ENCODE measurements around the gene CCR7.

The CCR7 gene

DNA sequence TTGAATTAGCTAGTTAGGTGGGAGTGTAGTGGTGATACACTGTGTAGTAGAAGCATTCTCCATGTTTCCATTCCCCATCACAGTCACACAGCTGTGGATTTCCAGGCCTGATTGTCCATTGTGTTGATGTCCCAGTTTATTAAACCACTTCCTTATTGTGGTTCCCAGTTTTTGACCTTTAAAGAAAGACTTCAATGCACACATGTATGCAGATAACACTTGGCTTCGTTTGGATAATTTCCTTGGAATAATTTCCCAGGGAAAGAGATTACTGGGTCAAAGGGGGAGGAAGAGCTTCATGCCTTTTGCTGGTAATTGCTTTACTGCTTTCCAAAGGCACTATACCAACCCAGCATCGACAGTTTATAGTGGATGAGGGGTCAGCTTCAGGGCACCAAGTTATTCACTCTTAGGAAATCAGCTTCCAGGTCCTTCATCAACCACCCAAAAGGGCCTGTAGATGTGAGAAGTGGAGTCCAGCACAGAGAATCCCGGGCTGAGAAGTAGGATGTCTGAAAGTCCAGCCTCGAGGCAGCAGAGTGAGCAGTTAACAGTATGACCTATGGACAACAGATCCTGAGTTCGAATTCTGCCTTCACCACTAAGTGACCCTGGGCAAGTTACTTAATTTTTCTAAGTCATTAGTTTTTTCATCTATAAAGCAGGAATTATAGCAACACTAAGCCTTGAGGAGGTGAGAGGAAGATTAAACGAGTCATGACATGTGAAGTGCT, 32.6 kb downstream of the CCR7 start:
- no peak for FAIRE-seq

DNA sequence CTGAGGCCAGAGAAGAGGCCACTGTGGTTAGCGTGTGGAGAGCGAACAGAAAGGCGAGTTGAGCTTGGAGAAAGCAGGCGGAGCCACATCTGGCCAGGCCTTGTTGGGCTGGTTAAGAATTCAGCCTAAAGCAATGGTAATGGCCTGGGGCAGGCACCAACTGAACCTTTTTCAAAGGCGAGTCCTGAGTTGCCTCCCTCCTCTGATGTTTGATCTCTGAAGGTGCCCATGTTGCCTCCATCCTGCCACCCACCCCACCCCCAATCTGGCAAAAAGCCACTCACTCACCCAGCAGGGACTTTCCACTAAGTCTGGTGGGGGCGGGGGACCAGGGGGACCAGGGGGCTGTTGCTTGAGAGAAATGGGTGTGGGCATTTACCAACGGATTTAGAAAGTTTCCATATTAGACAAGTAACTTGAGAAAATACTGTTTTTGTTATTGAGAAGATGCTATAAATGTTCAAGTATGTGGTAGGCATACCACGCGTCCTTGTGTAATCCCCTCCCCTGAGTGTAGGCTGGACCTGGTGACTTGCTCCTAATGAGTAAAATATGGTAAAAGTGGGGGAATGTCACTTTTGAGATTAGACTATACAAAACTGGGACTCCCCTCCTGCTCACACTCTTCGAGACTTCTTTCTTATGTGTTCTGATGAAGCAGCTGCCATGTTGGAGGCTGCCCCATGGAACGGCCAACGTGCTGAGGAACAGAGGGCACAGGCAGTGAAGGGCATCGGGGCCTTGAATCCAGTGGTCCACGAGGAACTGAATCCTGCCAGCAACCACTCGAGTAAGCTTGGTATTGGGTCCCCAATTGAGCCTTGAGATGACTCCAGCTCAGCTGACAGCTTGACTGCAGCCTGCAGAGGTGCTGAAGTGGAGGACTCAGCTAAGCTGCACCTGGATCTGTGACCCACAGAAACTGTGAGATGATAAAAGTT, 34.0 kb downstream of the CCR7 start:
- FAIRE-seq, result no peak

DNA sequence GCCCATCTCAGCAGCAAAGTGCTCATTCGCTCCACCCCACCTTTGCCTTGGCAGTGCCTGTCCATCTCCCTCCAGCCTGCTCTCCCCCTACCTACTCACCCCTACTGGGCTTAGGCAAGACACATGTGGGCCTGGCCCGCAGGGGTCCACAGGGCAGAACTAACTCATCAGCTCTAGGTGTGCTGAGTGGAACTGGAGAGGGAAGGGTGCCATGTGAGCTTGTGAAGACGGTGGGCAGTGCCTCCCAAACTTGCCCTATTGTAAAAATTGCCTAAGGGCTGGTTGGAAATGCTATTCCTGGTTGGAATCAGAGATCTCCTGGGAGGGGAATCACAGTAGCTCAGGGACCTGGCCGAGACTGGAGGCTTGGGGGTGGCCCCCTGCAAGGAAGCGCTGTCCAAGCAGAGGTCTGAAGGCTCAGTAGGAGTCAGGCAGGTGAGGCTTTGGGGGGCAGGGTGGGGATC, 34.7 kb downstream of the CCR7 start:
- no peak for FAIRE-seq

DNA sequence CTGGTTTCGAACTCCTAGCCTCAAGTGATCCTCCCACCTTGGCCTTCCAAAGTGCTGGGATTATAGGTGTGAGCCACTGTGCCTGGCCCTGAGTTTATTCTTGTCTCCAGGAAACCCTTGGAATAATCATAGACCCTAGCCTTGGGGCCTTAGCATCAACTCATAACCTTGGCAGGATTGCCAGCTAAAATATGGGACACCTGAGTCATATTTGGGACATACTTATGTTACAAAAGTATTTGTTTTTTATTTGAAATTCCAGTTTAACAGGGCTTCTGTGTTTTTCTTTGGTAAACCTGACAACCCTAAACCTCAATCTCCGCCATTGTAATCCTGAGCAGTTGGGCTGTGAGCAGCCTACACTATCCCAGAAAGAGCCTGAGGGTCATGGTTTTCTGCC, 35.3 kb downstream of the CCR7 start:
- FAIRE-seq, result no peak

DNA sequence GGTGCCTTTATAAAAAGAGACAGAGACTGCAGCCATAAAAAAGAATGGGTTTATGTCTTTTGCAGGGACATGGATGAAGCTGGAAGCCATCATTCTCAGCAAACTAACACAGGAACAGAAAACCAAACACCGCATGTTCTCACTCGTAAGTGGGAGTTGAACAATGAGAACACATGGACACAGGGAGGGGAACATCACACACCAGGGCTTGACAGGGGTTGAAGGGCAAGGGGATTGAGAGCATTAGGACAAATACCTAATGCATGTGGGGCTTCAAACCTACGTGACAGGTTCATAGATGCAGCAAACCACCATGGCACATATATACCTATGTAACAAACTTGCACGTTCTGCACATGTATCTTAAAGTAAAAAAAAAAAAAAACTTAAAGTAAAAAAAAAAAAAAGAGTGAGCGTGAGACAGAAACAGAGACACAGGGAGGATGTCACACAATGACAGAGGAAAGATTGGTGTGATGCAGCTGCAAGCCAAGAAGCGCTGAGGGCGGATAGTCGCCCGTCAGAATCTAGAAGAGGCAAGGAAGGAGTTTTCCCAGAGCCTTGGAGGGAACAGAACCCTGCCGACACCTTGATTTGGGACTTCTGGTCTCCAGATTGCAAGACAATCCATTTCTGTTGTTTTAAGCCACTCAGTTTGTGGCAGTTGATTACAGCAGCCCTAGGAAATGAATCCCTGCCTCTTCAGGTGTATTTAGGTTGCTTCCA, 36.4 kb downstream of the CCR7 start:
- FAIRE-seq, result no peak

DNA sequence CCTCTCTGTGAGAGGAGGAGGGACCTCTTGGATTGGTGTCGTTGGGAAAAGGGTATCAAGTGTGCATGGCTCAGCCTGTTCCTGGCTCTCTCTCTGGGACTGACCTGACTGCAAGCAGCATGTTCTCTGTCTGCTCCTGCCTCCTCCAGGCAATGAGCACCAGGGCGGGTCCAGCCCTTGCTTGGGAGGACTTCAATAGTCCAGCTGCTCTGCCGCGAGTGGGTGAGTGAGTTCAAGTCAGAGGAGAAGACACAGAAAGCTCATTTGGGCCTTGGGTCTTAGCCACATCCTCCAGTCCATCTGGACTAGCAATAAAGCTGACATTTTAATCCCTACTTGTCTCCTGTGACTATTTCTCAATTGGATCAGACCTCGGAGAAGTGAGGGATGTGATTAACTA, 38.6 kb downstream of the CCR7 start:
- no peak for FAIRE-seq

DNA sequence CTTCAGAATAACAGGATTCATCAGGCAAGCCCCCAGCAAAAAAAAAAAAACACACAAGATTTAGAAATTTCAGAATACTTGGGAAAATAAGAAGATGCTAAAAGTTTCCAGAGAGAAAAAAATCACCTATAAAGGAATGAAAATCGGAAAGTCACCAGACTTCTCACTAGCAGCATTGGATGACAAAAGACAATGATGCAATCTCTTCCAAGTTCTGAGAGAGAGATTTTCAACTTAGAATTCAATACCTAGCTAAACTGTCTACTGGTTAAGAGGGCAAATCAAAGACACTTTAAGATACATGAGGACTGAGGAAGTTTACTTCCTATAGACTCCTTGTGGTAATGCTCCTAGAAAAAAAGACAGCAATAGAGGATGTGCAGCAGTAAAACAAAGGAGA, 40.0 kb downstream of the CCR7 start:
- no peak for FAIRE-seq

DNA sequence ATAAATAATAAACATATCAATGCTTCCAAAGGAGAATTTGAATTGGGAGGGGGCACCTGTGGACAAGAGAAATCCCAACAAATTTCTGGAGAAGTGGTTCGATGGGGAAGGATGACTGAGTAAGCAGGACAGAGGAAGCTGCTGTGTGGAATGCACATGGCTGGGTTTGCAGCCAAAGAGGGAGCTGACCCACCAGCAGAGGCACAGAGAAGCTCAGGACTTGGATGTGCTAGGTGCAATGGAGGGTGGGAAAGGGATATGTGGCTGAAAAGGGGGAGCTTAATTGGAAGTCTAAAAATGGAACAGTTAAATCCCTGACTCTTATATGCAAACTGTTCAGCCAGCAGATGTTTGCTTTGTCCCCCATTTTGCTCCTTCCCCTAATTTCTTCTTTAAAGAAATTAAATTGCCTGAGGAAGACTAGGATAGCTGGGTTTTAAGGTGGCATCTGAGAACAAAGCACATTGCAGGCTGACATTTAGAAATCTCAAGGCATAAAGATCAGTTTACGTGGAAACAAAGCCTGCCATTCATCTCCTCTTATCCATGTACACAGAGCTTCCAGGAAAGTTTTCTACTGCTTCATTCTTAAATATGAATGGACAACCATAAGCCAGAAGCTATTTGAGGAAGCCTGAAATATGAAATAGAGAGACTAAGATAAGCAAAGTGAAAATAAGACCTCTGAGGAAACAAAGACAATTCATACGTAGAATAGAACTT, 40.9 kb downstream of the CCR7 start:
- no peak for FAIRE-seq

DNA sequence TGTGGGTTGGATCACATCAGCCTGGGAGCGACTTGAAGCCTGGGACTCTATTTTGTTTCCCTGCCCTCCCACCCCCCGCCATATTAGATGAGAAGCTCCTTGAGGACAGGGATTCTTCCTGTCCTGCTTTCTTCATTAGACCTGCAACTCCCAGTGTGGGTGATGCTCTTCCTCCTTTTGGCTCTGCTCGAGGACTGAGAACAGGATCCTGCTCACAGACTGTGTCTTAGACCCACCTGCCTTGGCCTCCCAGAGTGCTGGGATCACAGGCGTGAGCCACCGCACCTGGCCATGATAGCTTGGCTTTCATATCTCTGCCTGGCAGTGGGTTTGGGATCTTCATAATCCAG, 42.3 kb downstream of the CCR7 start:
- no peak for FAIRE-seq

DNA sequence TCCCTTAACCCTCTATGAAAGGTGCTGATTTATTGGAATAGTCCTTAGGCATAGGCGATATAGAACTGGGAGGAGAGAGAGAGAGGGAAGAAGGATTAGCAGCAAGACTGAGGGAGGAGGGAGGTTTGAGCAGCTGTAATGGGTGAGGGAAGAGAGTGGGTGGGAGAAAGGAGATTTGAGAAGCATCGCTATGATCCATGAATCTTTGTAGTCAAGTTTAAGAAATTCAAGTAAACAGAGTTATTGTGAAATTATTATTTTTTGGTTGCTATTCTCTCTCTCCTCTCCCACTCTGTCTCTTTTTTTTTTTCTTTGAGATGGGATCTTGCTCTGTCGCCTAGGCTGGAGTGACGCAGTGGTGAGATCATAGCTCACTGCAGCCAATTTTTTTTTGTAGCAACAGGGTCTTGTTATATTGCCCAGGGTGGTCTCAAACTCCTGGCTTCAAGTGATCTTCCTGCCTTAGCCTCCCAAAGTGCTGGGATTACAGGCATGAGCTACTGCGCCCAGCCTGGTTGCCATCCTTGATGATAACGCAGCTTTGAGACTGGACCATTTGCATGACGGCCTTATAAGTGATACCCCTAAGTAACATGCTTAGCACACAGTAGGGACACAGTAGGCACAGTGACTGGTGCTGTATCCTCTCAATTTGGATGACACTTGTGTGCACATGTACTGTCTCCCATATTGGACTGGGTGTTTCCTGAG, 42.9 kb downstream of the CCR7 start:
- FAIRE-seq, result no peak

DNA sequence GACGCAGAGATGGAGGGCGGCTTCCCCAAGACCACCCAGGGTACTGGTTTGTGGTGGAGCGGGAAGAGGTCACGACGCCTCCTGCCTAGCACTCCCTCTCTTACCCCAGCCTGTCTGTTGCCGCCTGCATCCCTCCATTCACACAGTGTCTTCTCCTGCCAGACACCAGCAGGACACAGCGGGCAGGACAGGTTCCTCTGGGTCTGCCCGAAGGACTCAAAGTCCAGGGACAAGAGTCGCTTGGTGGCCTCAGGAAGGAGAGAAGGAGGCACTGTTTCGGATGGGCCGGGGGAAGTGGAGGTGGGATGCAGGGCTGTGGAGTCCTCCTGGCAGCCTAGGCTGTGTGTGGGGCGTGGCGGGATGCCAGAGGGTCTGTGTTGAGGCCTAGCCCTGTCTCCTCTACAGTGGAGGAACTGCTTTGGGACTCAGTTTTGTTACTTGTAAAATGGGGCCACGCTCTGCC, 44.2 kb downstream of the CCR7 start:
- FAIRE-seq, result no peak

DNA sequence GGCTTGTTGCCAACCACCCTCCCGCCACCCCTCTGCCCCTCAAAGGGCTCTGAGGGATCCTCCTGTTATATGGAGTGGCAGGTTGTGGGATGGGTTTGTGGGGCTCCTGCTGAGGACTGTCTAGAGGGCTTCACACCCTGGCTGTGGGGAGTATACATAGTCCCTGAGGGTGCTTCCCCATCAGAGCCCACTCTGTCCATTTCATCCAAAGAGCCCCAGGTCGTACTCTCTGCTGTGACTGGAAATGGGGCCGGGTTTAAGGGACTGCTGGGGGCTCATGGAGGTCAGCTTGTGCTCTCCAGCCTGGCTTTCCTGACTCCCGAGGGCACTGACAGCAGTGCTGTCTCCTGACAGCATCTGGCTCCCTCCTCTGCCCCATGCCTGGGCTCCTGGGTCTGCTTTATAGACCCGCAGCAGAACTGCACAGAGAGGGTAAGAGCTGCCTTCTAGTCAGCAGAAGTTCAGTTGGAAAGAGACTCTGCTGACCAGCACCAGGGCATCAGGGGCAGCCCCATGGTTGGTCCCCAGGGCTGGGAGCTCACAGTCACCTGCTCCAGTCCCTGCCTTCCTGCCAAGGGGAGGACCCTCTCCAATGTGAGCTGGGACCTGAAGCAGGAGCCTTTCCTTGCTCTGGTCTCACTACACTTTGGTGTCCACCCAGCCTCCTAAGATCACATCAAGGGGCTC, 46.0 kb downstream of the CCR7 start:
- FAIRE-seq, result no peak

DNA sequence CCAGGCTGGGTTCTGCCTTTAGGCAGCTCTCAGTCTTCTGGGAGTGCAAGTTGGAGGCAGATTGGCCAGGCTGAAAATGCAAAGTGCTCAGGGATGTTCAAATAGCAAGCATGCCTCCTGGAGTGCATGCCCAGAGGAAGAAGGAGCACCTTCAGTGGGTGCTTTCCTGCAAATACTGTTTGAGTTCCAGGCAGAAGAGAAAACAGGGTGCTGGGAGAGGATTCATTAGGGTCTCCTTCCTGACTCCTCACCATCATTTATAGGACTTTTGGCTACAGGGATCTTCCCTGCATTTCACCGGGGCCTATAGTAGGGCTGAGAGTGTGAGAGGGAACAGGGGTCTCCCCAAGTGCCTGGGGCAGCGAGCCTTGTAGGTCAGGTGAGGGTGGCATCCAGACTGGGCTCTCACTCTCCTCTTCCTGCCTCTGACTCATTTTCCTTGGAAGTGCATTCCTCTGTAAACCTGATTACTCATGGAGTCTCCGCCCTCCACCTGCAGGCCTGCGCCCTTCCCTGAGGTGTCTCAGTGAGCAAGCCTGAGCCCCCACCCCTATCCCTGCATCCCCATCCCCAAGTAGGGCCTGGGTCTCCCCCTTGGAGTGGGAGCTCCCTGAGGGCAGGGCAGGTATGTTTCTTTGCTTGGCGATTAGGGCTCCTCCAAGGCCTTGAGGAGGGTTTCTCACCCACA, 46.7 kb downstream of the CCR7 start:
- FAIRE-seq, result no peak

DNA sequence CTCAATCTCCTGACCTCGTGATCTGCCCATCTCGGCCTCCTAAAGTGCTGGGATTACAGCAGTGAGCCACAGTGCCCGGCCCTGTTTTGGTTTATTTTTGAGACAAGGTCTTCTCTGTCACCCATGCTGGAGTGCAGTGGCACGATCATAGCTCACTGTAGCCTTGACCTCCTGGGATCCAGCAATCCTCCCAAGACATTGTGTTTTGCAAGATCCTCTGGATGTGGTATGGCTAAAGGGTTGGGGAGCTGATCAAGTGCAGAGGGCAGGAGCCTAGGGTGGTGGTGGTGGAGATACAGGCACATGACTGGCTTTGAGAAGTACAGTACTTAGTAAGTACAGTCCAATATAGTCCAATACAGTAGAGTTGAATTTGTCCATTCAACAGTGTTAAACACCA, 47.3 kb downstream of the CCR7 start:
- FAIRE-seq, result no peak

DNA sequence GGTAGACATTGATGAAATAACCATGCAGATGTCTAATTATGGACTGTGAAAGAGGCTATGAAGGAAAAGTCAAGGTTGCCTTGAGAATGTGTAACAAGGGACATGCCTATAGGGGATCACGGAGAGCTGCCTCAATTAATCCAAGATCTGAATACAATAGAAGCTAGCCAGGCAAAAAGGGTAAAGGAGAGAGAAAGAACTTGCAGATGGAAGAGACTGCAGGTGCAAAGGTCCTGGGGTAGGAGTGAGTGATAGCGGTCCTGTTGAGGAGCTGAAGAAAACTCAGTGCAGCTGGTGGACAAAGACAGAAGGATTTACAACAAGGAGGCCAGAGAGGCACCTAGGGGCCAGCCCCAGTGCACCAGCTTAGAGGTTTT, 48.0 kb downstream of the CCR7 start:
- FAIRE-seq, result no peak

DNA sequence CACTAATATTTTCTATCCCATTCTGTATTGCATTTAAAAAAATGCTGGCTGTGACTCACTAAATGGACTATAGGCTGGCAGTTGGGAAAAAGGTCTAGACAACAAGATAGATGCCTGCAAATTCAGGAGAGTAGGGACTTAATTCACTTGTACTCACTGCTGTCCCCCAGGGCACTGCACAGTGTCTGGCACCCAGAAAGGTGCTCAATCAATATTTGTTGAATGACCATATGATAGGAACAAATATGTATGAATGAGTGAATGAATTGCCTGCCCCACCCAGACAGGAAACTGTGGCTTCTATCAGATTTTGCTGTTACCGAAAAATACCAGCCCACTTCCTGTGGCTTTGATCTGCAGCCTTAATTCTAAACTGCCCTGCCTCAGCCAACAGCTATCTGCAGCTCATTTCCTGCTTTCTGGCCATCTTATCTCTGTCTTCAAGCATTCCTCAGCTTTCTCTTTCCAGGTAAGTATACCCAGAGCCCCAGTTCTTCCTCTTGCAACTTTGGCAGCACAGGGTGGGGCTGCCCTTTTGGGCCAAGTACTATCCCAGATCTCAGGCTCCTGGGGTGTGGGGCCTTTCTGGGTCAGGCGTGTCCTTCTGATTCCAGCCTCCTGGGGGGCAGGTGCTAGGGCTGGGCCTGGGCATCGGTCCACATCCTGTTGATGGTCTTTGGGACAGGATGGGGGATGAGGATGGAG, 48.5 kb downstream of the CCR7 start:
- FAIRE-seq, result no peak

DNA sequence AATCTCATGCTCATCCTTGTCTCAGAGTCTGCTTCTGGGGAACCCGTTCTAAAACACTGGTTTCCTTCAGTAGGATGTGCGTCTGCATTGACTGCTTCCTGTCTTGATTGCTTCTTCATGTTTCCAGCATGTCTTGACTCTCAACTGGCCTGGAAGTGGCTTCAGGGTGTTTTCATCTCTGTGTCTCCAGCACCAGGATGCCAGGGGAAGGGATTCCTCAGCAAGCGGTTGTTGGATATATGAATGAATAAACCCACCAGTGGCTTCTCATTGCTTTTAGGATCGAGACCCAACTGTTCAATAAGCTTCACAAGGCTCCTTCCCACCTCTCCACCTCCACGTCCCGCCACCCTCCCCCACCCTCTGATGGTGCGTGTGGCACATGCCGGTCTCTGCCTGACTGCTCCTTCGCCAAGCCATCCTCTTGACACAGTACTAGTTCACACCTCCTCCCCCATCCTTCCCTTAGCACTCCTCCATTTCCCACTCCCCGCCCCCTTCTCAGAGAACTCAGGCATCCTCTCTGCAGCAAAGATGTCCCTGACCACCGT, 49.7 kb downstream of the CCR7 start:
- no peak for FAIRE-seq

DNA sequence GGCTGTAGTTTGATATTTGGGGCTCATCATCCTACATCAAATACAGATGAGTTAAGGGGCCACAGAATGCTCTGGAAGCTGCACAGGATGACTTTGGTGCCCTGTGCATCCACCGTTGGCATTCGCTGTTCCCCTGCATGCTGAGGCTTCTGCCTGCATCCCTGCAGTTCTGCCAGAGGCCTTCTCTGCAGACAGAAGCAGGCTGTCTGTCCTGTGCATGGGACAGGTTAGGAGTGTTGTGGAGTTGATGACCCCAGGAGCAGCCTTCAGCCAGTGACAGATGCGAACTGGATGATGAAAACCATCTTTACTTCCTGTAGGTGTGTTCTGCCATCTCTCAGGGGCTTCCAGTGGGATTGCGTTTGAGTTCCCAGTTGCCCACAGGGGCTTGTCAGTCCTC, 50.3 kb downstream of the CCR7 start:
- no peak for FAIRE-seq

DNA sequence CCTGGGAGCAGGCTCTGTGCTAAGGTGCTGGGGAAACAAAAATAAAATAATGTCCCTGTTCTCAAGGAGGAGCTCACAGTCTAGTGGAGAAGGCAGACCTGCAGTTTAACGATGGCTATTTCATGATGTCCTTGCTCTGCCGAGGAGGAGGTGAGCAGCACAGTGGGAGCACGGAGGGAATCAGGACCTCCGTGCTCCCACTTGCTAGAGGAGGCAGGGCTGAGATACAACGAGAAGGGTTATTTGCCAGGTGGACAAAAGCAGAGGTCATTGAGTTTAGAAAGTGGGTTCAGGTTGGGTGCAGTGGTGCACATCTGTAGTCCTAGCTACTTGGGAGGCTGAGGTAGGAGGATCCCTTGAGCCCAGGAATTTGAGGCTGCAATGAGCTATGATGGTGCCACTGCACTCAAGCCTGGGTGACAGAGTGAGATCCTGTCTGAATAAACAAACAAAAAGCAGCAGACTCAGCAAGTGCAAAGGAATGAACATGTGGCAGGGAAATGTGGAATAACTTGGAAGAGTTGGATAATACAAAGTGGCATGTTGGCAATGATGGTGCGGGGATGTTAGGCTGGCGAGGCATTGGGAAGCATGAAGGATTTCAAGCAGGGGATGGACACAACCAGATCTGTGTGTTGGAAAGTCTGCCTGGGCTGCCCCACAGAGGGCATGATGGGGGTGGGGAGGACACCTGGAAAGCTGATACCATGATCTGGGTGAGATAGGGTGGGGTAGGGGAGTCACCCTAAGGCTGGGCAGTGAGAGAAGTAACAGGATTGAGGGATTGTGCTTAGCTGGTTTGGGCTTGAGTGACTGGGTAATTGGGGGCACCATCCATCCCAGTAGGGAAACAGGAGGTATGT, 51.0 kb downstream of the CCR7 start:
- no peak for FAIRE-seq
